ENCODE results near the gene EXOC4.

The EXOC4 gene

DNA sequence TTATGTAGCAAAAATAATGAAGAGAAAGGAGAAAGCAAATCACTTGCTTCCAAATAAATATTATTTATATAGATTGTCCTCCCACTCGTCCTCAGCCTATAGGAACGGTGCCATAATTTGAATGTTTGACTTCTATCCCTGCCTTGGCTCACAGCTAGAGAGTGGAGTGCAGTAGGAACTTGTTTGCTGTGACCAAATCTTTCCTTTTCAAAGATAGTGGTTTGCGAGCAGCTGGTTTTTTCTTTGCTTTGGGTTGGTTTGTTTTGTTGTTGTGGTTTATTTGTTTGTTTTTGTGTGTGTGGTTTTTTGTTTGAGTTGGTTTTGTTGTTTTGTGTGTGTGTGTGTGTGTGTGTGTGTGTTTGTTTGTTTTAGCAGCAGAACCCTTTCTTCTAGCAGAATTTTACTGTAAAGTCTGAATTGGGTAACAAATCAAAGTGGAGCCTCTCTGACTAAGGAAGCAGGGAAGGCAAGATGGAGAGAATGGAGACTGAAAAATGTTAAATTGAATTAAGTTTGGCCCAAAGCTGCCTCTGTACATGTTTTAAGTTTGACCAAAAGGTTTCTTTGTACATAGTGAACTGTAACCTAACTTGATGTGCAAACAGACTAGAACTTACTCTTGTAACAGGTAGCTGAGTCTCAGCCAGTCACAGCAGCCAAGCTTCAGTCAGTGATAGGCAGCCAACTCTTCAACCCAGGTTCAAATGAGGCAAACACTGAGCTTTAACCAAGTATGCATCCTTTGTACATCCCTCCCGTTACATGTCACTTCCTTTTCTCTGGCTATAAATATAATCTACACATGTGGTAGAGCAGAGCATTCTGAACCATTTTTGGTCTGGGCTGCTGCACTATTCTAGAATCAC, 724.8 kb downstream of the EXOC4 start:
- Histone ChIP-seq H3K27me3 (replicated peaks; ENCODE audit: control insufficient read depth, insufficient read depth, low read length) (no peaks in the 10 kb centered on the region), H3K4me3 (replicated peaks; ENCODE audit: low read depth, low read length) (no peak overlapping the region), H3K36me3 (ENCODE audit: control insufficient read depth, insufficient read depth, low read length) (no peaks in the 10 kb centered on the region)
- TF ChIP-seq, protein P1, sequence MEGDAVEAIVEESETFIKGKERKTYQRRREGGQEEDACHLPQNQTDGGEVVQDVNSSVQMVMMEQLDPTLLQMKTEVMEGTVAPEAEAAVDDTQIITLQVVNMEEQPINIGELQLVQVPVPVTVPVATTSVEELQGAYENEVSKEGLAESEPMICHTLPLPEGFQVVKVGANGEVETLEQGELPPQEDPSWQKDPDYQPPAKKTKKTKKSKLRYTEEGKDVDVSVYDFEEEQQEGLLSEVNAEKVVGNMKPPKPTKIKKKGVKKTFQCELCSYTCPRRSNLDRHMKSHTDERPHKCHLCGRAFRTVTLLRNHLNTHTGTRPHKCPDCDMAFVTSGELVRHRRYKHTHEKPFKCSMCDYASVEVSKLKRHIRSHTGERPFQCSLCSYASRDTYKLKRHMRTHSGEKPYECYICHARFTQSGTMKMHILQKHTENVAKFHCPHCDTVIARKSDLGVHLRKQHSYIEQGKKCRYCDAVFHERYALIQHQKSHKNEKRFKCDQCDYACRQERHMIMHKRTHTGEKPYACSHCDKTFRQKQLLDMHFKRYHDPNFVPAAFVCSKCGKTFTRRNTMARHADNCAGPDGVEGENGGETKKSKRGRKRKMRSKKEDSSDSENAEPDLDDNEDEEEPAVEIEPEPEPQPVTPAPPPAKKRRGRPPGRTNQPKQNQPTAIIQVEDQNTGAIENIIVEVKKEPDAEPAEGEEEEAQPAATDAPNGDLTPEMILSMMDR (IDR thresholded peaks at IDR 0.05; ENCODE audit: insufficient read depth, low read length, poor library complexity, severe bottlenecking), result no peak
- DNase-seq (ENCODE audit: extremely low read depth, insufficient read length), result no peak

DNA sequence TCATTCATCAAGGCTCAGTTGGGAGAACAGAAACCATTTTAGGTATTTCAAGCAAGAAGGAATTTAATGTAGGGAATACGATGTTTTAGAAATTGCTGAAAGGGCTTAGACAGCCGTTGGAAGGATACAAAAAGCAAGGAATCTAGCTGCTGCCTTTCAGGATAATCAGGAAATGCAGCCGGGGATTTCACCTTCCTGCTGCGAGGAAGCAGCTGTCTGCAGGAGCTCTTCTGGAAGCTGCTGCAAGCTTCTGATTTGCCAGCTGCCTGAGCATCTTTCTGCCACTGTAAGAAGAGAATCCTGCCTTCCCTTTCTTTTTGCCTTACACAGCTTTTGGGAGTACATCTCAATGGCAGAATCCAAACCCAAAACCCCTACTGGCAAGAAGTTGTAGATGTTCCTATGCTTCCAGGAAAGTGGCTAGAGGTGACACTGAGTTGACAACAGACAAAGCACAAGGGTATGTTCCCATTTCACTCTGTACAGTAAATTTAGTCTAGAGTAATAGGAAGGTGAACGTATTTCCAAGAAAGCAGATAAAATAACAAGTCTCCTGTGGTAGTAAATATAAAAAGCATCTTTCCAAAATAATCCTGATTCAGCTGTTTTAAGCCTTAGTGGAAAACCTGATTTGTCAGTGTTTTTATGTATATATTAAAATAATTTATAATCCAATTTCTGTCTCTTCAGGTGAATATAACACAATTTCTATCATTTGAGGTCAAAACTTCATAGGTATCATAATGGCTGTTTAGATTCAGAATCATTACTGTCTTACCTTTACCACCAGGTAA, 725.8 kb downstream of the EXOC4 start:
- Histone ChIP-seq H3K4me3 (replicated peaks; ENCODE audit: low read depth, low read length) (no peak overlapping the region), H3K36me3 (ENCODE audit: control insufficient read depth, insufficient read depth, low read length) (no peaks in the 10 kb centered on the region), H3K27me3 (replicated peaks; ENCODE audit: control insufficient read depth, insufficient read depth, low read length) (no peaks in the 10 kb centered on the region)
- TF ChIP-seq, protein P1 (IDR thresholded peaks at IDR 0.05; ENCODE audit: insufficient read depth, low read length, poor library complexity, severe bottlenecking), result no peak
- no peak for DNase-seq (ENCODE audit: extremely low read depth, insufficient read length)

DNA sequence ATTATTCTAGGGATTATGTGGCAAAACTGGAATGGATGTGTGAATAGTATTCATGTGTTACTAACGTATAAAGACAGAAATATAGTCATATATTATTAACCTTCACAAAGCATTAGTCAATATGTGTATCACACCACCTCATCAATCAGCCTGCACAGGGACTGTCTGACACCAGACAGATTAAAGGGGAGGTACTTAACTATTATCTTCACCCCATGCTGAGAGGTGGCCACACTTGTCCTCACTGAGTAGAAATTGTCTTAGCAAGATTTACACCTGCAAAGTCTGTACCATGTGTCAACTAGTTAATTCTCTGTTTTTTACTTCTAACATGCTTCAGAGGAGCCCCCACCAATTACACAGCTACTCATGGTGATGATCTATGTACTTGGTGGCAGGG, 727.9 kb downstream of the EXOC4 start:
- TF ChIP-seq, protein P1 (IDR thresholded peaks at IDR 0.05; ENCODE audit: insufficient read depth, low read length, poor library complexity, severe bottlenecking), result no peak
- Histone ChIP-seq H3K4me3 (replicated peaks; ENCODE audit: low read depth, low read length) (no peak overlapping the region), H3K36me3 (ENCODE audit: control insufficient read depth, insufficient read depth, low read length) (no peaks in the 10 kb centered on the region), H3K27me3 (replicated peaks; ENCODE audit: control insufficient read depth, insufficient read depth, low read length) (no peaks in the 10 kb centered on the region)
- DNase-seq (ENCODE audit: extremely low read depth, insufficient read length), result no peak

DNA sequence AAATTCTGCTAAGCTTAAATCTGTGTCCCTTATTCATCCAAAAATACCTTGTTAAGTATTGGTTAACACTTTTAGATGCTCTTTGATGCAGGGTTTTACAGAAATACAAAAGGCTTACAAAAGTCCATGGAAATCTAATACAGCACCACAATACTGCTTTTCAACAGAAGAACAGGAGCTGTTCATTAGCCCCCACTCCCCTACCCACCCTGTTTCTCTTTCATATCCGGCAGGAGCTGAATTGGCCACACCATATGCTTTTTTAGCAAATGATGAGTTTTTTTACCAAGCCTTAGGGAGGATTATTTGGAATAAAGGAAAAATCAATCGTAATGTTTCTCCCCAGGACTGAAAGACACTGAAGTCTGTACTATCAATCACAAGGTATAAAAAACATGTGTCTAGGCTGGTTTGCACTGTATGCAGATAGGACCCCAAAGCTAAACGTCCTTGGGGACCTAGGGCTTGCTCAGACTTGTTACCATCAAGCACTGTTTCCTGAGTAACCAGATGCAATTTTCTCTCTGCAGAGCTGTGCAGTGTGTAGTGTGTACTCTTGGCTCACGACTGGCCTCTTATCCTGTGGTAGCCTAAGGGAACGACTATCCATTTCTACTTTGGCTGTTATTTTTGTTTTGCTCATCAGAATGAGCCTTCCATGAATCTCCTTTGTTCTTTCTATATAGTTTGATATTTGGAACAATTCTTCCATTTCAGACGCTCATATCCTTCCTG, 731.0 kb downstream of the EXOC4 start:
- TF ChIP-seq, protein P1 (IDR thresholded peaks at IDR 0.05; ENCODE audit: insufficient read depth, low read length, poor library complexity, severe bottlenecking), result no peak
- Histone ChIP-seq H3K36me3 (ENCODE audit: control insufficient read depth, insufficient read depth, low read length) (no peaks in the 10 kb centered on the region), H3K27me3 (replicated peaks; ENCODE audit: control insufficient read depth, insufficient read depth, low read length) (no peaks in the 10 kb centered on the region), H3K4me3 (replicated peaks; ENCODE audit: low read depth, low read length) (no peak overlapping the region)
- DNase-seq (ENCODE audit: extremely low read depth, insufficient read length), result no peak

DNA sequence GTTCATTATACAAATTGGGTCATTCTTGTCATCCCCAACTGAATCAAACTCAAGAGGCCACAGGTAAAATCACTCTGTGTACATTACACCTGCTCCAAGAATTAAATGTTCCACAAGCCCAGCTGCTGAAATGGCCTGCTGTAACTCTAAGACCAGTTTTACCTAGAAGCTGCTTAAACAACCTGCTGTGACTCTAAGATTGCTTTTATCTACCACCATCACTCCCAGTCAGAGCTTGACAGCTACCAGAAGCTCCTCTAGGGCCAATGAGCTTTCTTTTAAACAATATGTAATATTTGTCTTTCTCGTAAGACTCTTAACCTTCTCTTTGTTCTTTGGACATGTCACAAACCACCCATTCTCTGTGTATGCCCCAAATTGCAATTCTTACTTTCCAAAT, 732.4 kb downstream of the EXOC4 start:
- TF ChIP-seq, protein P1 (IDR thresholded peaks at IDR 0.05; ENCODE audit: insufficient read depth, low read length, poor library complexity, severe bottlenecking), result no peak
- no peak overlapping the region for H3K4me3 ChIP-seq (replicated peaks; ENCODE audit: low read depth, low read length)
- DNase-seq (ENCODE audit: extremely low read depth, insufficient read length), result no peak
- no peaks in the 10 kb centered on the region for H3K27me3 ChIP-seq (replicated peaks; ENCODE audit: control insufficient read depth, insufficient read depth, low read length)
- no peaks in the 10 kb centered on the region for H3K36me3 ChIP-seq (ENCODE audit: control insufficient read depth, insufficient read depth, low read length)

All from GM06990 (cell line).